IPS DF 6.9 (cell line): ENCODE data around the gene ICAM1.
"Not testable (repeated sequence)": the region's sequence is repeated elsewhere in the genome, so short reads cannot be mapped to it uniquely, and the experiment has no call there.

Experiments
- DNase-seq: peaks from one replicate; pipeline ENCODE4 v3.0.0-alpha.2; 2013; ENCODE audit warnings: low read depth, low spot score
- H3K27ac ChIP-seq: one replicate; pipeline ENCODE4 v1.5.1; 2013; ENCODE audit warnings: low read length, control low read depth
- H3K27me3 ChIP-seq: 2 replicates; pipeline ENCODE4 v1.6.1; 2013; ENCODE audit warnings: mild to moderate bottlenecking, low read length; ENCODE audit not compliant: control insufficient read depth, insufficient read depth
- H3K36me3 ChIP-seq: 2 replicates; pipeline ENCODE4 v1.6.1; 2013; ENCODE audit warnings: low read length; ENCODE audit not compliant: control insufficient read depth, insufficient read depth
- H3K4me1 ChIP-seq: 2 replicates; pipeline ENCODE4 v1.6.1; 2013; ENCODE audit warnings: low read length; ENCODE audit not compliant: control insufficient read depth, insufficient read depth
- H3K4me3 ChIP-seq: 2 replicates; pipeline ENCODE4 v1.5.1; 2013; ENCODE audit warnings: mild to moderate bottlenecking, low read length
- H3K9me3 ChIP-seq: 2 replicates; pipeline ENCODE4 v1.6.1; 2013; ENCODE audit warnings: low read length, inconsistent platforms; ENCODE audit not compliant: control insufficient read depth, insufficient read depth
- WGBS: extraction: QIAGEN DNeasy Blood & Tissue Kit; methylation state at CpG from one replicate; pipeline ENCODE4 v1.1.7; 2013; ENCODE audit warnings: mixed read lengths, missing lambda C conversion rate; ENCODE audit not compliant: insufficient read length, insufficient coverage; 5-methylcytosine and 5-hydroxymethylcytosine counted together

Gene ICAM1

DNA sequence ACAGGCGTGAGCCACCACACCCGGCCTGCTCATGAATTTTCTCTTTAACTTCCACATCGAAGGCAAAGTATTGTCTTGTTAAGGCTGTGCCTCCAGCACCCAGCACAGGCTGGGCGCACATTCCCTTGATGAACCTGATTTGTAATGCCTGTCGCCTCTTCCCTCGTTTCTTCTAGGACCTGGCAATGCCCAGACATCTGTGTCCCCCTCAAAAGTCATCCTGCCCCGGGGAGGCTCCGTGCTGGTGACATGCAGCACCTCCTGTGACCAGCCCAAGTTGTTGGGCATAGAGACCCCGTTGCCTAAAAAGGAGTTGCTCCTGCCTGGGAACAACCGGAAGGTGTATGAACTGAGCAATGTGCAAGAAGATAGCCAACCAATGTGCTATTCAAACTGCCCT, 3.7 kb downstream of the ICAM1 start:
- Histone ChIP-seq H3K4me1 (peaks cover 4% of the 10 kb centered on the region; the same call in 1 of the 2 replicates), H3K27me3 (peaks cover 10% of the 10 kb centered on the region), H3K9me3 (no peaks in the 10 kb centered on the region), H3K36me3 (no peaks in the 10 kb centered on the region; the same call in 1 of the 2 replicates), H3K4me3 (no peak overlapping the region), H3K27ac (no peak overlapping the region)
- DNase-seq = no peak
- no CpG with 5 or more reads among the region's 10 CpGs for WGBS

DNA sequence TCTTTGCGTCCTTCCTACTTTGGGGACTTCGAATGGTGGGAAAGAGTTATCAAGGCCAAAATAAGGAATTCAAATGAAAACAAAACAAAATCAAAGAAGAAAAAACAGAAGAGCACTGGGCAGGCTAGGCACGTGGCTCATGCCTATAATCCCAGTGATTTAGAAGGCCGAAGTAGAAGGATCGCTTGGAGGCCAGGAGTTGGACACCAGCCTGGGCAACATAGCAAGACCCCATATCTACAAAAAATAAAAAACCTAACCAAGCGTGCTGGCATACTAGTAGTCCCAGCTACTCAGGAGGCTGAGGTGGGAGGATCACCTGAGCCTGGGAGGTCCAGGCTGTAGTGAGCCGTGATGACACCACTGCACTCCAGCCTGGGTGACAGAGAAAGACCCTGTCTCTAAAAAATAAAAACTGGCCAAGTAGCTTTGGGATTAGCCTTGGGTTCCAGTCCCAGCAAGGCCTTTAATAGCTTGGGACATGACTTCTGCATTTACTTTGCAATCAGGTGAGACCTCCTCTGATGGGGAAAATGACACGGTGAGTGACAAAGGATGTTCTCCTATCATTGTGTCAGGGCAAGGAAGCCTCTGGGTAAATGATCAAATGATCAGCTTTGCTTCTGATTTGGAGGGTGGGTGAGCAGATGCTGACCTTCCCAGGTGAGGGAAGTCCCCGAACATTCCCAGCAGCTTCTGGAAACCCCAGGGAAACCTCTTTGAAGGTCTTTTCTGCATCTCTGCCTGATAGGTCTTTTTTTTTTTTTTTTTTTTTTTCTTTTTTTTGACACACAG, 7.1 kb downstream of the ICAM1 start:
- H3K36me3 ChIP-seq = no peaks in the 10 kb centered on the region
- H3K4me3 ChIP-seq = no peak overlapping the region
- H3K27ac ChIP-seq = no peak overlapping the region
- WGBS = no CpG with 5 or more reads among the region's 9 CpGs
- no peaks in the 10 kb centered on the region for H3K9me3 ChIP-seq
- H3K27me3 ChIP-seq = no peaks in the 10 kb centered on the region
- H3K4me1 ChIP-seq = no peaks in the 10 kb centered on the region
- DNase-seq = no peak

DNA sequence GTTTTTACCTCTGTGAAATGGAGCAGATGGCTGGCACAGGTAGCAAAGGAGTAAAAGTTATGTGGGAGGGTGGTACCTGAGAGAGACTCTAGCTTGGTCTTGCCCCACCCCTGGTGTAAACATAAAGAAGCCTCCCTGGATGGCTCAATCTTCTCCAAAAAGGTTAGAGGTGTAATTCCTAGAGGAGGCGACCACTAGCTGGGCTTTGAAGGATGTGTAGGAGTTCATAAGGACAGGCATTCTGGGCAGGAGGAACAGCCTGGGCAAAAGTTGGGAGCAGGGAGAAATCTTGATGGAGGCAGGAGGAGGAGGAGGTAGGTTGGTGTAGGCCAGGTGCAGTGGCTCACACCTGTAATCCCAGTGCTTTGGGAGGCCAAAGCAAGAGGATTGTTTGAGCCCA, 8.0 kb downstream of the ICAM1 start:
- H3K4me1 ChIP-seq = peaks cover 2% of the 10 kb centered on the region
- H3K27me3 ChIP-seq = no peaks in the 10 kb centered on the region
- H3K4me3 ChIP-seq = no peak overlapping the region
- H3K36me3 ChIP-seq = no peaks in the 10 kb centered on the region
- no peak for DNase-seq
- WGBS = no CpG with 5 or more reads among the region's 1 CpG
- H3K27ac ChIP-seq = no peak overlapping the region
- no peaks in the 10 kb centered on the region for H3K9me3 ChIP-seq

DNA sequence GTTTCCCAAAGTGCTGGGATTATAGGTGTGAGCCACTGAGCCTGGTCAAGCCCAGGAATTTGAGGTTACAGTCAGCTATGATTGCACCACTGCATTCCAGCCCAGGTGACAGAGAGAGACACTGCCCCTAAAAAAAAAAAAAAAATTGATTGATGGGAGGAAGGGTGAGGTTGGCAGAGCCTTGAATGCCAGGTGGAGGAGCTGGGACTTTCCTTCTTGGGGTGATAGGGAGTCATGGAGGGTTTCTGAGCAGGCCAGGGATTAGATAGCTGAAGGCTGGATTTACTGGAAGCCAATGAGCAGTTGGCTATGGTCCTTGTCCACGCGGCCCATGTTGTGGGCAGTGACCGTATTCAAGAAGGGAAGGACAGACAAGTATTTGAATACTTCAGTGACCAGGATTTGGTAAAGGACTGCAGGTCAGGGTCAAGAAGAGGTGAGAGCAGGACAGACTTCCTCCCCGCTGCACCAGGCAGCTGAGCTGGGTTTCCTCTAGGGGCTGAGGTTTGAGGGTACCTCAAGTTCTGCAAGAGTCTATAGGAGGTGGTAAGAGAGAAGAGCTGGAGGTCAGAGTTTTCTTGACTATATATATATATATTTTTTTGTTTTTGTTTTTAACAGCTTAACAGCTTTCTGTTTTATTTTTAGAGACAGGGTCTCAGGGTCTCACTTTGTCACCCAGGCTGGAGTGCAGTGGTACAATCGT, 9.0 kb downstream of the ICAM1 start:
- no CpG with 5 or more reads among the region's 5 CpGs for WGBS
- DNase-seq = no peak
- H3K4me3 ChIP-seq = no peak overlapping the region
- no peaks in the 10 kb centered on the region for H3K36me3 ChIP-seq
- no peaks in the 10 kb centered on the region for H3K27me3 ChIP-seq
- H3K4me1 ChIP-seq = peaks cover 2% of the 10 kb centered on the region
- H3K9me3 ChIP-seq = no peaks in the 10 kb centered on the region
- H3K27ac ChIP-seq = no peak overlapping the region

DNA sequence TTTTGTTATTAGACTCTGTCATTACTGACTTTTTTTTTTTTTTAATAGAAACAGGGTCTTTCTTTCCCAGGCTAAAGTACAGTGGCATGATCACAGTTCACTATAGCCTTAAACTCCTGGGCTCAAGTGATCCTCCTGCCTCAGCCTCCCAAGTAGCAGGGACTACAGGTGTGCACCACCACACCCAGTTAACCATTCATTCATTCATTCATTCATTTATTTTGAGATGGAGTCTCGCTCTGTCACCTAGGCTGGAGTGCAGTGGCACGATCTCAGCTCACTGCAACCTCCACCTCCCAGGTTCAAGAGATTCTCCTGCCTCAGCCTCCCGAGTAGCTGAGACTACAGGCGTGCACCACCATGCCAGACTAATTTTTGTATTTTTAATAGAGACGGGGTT, 11.1 kb downstream of the ICAM1 start:
- not testable (repeated sequence) for DNase-seq, H3K4me3 ChIP-seq, H3K27ac ChIP-seq, H3K36me3 ChIP-seq, H3K9me3 ChIP-seq, H3K27me3 ChIP-seq, H3K4me1 ChIP-seq
- WGBS = no CpG with 5 or more reads among the region's 5 CpGs

DNA sequence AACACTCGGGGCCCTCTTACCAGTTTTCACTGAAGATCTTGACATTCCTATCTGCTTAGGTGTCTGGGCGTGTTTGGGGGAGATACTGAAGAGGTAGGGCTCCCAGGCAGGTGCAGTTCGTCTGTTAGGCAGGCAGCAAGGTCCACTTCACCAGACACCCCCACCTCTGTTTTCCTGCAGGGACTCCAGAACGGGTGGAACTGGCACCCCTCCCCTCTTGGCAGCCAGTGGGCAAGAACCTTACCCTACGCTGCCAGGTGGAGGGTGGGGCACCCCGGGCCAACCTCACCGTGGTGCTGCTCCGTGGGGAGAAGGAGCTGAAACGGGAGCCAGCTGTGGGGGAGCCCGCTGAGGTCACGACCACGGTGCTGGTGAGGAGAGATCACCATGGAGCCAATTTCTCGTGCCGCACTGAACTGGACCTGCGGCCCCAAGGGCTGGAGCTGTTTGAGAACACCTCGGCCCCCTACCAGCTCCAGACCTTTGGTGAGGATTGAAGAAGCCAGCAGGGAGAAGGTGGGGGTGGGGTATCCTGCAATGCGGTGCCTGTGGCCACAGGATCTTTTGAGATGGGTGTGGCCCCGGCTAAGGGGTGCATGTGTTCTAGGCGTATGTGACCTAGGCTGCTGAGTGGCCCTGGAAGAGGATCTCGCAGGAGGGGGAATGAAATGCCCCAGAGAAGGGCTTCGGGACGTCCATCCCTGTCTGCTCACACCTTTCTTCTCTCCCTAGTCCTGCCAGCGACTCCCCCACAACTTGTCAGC, 12.6 kb downstream of the ICAM1 start:
- Histone ChIP-seq H3K4me1 (peaks cover 5% of the 10 kb centered on the region), H3K36me3 (no peaks in the 10 kb centered on the region; the same call in 1 of the 2 replicates), H3K27ac (no peak overlapping the region), H3K9me3 (no peaks in the 10 kb centered on the region), H3K4me3 (no peak overlapping the region), H3K27me3 (peaks cover 9% of the 10 kb centered on the region)
- no CpG with 5 or more reads among the region's 23 CpGs for WGBS
- DNase-seq = no peak

DNA sequence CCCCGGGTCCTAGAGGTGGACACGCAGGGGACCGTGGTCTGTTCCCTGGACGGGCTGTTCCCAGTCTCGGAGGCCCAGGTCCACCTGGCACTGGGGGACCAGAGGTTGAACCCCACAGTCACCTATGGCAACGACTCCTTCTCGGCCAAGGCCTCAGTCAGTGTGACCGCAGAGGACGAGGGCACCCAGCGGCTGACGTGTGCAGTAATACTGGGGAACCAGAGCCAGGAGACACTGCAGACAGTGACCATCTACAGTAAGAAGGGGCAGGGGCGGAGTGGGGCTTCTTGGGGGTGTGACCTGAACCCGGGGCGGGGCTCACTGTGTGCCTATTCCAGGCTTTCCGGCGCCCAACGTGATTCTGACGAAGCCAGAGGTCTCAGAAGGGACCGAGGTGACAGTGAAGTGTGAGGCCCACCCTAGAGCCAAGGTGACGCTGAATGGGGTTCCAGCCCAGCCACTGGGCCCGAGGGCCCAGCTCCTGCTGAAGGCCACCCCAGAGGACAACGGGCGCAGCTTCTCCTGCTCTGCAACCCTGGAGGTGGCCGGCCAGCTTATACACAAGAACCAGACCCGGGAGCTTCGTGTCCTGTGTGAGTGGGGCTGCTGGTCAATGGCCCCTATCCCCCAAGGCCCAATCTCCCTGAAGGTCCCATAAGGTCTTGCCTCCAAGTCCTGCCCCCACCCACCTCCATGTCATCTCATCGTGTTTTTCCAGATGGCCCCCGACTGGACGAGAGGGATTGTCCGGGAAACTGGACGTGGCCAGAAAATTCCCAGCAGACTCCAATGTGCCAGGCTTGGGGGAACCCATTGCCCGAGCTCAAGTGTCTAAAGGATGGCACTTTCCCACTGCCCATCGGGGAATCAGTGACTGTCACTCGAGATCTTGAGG, 13.4 kb downstream of the ICAM1 start:
- no CpG with 5 or more reads among the region's 34 CpGs for WGBS
- peaks cover 9% of the 10 kb centered on the region for H3K27me3 ChIP-seq

DNA sequence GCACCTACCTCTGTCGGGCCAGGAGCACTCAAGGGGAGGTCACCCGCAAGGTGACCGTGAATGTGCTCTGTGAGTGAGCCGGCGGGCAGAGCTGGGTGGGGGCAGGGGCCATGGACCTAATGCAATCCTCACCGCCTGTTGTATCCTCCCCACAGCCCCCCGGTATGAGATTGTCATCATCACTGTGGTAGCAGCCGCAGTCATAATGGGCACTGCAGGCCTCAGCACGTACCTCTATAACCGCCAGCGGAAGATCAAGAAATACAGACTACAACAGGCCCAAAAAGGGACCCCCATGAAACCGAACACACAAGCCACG, 14.0 kb downstream of the ICAM1 start:
- WGBS = no CpG with 5 or more reads among the region's 13 CpGs
- H3K4me1 ChIP-seq = peaks cover 5% of the 10 kb centered on the region
- H3K27ac ChIP-seq = no peak overlapping the region
- no peak overlapping the region for H3K4me3 ChIP-seq
- H3K9me3 ChIP-seq = no peaks in the 10 kb centered on the region
- H3K27me3 ChIP-seq = peaks cover 9% of the 10 kb centered on the region
- DNase-seq = no peak
- H3K36me3 ChIP-seq = no peaks in the 10 kb centered on the region; the same call in 1 of the 2 replicates

More for the DNA sequence above, 13.4 kb downstream of the ICAM1 start:
- peaks cover 5% of the 10 kb centered on the region for H3K4me1 ChIP-seq
- no peaks in the 10 kb centered on the region for H3K9me3 ChIP-seq
- no peak for DNase-seq
- H3K27ac ChIP-seq = no peak overlapping the region
- H3K4me3 ChIP-seq = no peak overlapping the region
- H3K36me3 ChIP-seq = no peaks in the 10 kb centered on the region; the same call in 1 of the 2 replicates

DNA sequence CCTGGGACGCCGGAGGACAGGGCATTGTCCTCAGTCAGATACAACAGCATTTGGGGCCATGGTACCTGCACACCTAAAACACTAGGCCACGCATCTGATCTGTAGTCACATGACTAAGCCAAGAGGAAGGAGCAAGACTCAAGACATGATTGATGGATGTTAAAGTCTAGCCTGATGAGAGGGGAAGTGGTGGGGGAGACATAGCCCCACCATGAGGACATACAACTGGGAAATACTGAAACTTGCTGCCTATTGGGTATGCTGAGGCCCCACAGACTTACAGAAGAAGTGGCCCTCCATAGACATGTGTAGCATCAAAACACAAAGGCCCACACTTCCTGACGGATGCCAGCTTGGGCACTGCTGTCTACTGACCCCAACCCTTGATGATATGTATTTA, 14.5 kb downstream of the ICAM1 start:
- no CpG with 5 or more reads among the region's 4 CpGs for WGBS
- no peak overlapping the region for H3K4me3 ChIP-seq
- no peak overlapping the region for H3K27ac ChIP-seq
- DNase-seq = no peak
- H3K27me3 ChIP-seq = peaks cover 14% of the 10 kb centered on the region
- H3K36me3 ChIP-seq = no peaks in the 10 kb centered on the region; the same call in 1 of the 2 replicates
- H3K4me1 ChIP-seq = peaks cover 5% of the 10 kb centered on the region
- H3K9me3 ChIP-seq = no peaks in the 10 kb centered on the region
